Pancreas (tissue), 10 donors: ENCODE measurements around the gene ARHGAP22. TPM values are rescaled to one million over a fixed set of nuclear protein-coding genes. Genes with fewer than 3 reads are reported as not detected.

Experiments
- ATAC-seq, 4 donors: fragments of 200-7000 bp; cut with Tn5 transposase; one replicate each; pipeline versions ENCODE4 v1.8.0 to v1.9.1; 2020; ENCODE audit warnings: mild to moderate bottlenecking in 4 of 4, moderate library complexity in 4 of 4
- DNase-seq, 6 donors: peaks; one replicate each; pipeline ENCODE4 v3.0.0-alpha.2; 2020
- FAIRE-seq: peaks from 2 replicates; lab custom pipeline; 2012; peaks lifted over from hg19 to GRCh38; lab: Jason Lieb, UNC
- H3K27ac ChIP-seq, 4 donors: fragments of 200-600 bp; sonication (generic); 1 replicate in 3 of 4; 2 replicates in 1 of 4; pipeline versions ENCODE4 v1.5.0 to v1.8.0; 2020
- H3K27me3 ChIP-seq, 4 donors: fragments of 200-600 bp; one replicate each; pipeline ENCODE4 v1.8.0; 2021
- H3K36me3 ChIP-seq, 3 donors: fragments of 200-600 bp; sonication (generic) in 1 of 3; one replicate each; pipeline versions ENCODE4 v1.5.0 to v1.8.0; 2020 to 2021
- H3K4me1 ChIP-seq, 3 donors: fragments of 200-600 bp; one replicate each; pipeline ENCODE4 v1.8.0; 2021
- H3K4me3 ChIP-seq, 4 donors: fragments of 200-600 bp; sonication (generic) in 2 of 4; one replicate each; pipeline versions ENCODE4 v1.5.0 to v1.8.0; 2020 to 2021
- H3K9me3 ChIP-seq, 4 donors: fragments of 200-600 bp; one replicate each; pipeline ENCODE4 v1.8.0; 2021
- WGBS, 2 donors: extraction: QIAGEN DNeasy Blood & Tissue Kit; methylation state at CpG; one replicate each; pipeline ENCODE4 v1.1.7; 2013; 5-methylcytosine and 5-hydroxymethylcytosine counted together
- intact Hi-C, 3 donors: fragments of 100-400 bp; cut with DNase I; formaldehyde crosslinking; loops; one replicate each; pipeline versions ENCODE4 v1.11.1 to v1.14.2; 2022
- polyA plus RNA-seq, 2 donors: library from polyadenylated mRNA; stranded (reverse); fragments of 200-250 nt; gene quantifications; one replicate each; pipeline ENCODE4 v1.2.3, GENCODE V29; 2013
- total RNA-seq, 6 donors: library from RNA; stranded (reverse); fragmentation: NEBNext Ultra II Directional in 4 of 6; extraction: Animal tissue kit (Norgen Biotek cat#: 25700) in 4 of 6; gene quantifications; one replicate each; pipeline versions ENCODE4 v1.2.1 to v1.2.4, GENCODE V29; 2021 to 2023
- TF ChIP-seq, protein P1 (sequence below), 4 donors: fragments of 200-600 bp; sonication (generic) in 3 of 4; IDR thresholded peaks; one replicate each; pipeline versions ENCODE4 v1.5.0 to v1.8.0; 2021; ENCODE audit warnings: antibody characterized with exemption in 4 of 4
- donor health status: healthy with polysubstance abuse.
- donor health status: DM: no; HTN: no; CAD: no; lungs with moderate emphysema.
- donor health status: DM: no; HTN: no; CAD: no.
- donor health status: control.
- donor health status: control.
- donor health status: Bipolar disorder and iron deficiency.
- donor health status: DM: yes; HTN: yes; CAD: no.
- donor health status: DM: no; HTN: no; CAD: no.
- donor health status: DM: no; HTN: no; CAD: no.
- donor health status: DM: yes; HTN: yes; CAD: no.

ARHGAP22 gene
- total and polyA plus RNA-seq, 8 donors: 1.1 to 6.0 (median 1.9) TPM

DNA sequence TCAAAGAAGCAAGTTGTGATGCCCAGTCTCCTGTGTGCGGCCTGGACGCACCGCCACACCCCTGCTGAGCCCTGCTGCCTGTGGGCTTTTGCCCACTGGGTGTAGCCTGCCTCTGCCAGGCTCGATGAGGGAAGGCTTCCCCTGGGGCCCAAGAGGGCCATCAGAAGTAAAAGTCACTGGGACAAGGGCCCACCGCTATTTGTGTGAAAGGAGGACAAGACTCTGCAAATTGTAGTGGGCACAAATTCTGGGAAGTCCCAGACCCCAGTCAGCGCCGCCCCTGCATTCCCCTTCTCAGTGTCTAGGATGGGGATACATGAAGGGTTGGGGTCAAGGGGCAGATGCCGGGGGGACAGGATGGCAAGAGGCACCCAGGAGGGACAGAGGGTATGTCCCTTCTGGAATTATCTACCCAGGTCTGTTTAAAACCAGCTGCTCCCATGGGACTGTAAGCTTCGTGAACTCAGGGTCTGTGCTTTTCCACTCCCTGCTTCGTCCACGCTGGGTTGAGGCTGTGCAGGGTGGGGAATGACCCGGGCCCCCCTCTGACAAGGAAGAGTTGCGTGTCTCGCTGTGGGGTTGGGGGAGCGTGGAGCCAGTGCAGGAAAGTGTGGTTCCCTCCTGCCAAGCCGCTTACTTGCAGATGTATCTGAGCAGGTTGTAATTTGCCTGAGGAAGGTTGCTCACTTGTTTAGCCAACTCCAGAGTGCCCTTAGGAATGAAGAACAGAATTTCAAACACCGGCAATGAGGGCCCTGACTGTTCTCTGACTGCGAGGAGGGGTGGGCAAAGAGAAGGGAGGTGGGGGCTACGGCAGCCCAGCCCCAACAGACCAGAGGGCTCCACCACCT is 151.2 kb downstream of the ARHGAP22 start:
- no peak for ATAC-seq
- Histone ChIP-seq H3K4me3 (no peak overlapping the region), H3K36me3 (no peaks in the 10 kb centered on the region), H3K27ac (no peak overlapping the region), H3K4me1 (no peaks in the 10 kb centered on the region), H3K27me3 (no peaks in the 10 kb centered on the region), H3K9me3 (no peaks in the 10 kb centered on the region)
- intact Hi-C loops: no loop called here
- no peak for FAIRE-seq
- DNase-seq: peak in 2 of 6 donors; percentile 4 to 38
- TF ChIP-seq, protein P1, sequence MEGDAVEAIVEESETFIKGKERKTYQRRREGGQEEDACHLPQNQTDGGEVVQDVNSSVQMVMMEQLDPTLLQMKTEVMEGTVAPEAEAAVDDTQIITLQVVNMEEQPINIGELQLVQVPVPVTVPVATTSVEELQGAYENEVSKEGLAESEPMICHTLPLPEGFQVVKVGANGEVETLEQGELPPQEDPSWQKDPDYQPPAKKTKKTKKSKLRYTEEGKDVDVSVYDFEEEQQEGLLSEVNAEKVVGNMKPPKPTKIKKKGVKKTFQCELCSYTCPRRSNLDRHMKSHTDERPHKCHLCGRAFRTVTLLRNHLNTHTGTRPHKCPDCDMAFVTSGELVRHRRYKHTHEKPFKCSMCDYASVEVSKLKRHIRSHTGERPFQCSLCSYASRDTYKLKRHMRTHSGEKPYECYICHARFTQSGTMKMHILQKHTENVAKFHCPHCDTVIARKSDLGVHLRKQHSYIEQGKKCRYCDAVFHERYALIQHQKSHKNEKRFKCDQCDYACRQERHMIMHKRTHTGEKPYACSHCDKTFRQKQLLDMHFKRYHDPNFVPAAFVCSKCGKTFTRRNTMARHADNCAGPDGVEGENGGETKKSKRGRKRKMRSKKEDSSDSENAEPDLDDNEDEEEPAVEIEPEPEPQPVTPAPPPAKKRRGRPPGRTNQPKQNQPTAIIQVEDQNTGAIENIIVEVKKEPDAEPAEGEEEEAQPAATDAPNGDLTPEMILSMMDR (IDR thresholded peaks at IDR 0.05): no peak
- WGBS, 2 donors: 71 to 84% methylated on average over 19 of the region's 19 CpGs

DNA sequence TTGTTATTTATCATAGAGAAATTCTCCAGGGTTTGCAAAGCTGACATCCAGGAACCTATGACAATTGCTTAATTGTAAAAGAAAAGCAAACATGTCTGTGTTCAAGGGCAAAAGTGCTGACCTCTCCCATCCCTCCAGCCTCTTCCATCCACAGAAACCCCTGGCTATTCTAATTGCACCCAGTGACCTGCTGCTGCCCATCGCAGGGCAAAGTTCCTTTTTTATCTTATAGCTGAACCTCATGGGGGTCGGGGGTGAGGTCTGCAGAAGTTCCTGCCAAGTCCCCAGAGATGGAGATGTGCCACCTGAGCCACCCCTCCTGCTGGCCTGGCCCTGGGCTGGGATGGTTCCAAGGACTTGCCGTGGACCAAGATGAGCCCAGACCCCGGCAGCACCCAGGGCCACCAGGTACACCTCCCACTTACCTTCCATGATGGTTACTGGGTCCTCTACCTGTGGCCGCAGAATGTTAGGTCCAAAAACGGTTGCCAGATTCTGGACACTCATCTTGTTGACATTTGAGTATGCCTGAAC is 151.9 kb downstream of the ARHGAP22 start:
- Histone ChIP-seq H3K27me3 (no peaks in the 10 kb centered on the region), H3K9me3 (no peaks in the 10 kb centered on the region), H3K4me3 (no peak overlapping the region), H3K27ac (no peak overlapping the region), H3K36me3 (no peaks in the 10 kb centered on the region), H3K4me1 (no peaks in the 10 kb centered on the region)
- ATAC-seq (no peak), FAIRE-seq (no peak), DNase-seq (peak in 2 of 6 donors; percentile 11 to 55)
- intact Hi-C loops: no loop called here
- 64 to 69% methylated on average over 6 of the region's 6 CpGs for WGBS, 2 donors
- TF ChIP-seq, protein P1 (IDR thresholded peaks at IDR 0.05): no peak

DNA sequence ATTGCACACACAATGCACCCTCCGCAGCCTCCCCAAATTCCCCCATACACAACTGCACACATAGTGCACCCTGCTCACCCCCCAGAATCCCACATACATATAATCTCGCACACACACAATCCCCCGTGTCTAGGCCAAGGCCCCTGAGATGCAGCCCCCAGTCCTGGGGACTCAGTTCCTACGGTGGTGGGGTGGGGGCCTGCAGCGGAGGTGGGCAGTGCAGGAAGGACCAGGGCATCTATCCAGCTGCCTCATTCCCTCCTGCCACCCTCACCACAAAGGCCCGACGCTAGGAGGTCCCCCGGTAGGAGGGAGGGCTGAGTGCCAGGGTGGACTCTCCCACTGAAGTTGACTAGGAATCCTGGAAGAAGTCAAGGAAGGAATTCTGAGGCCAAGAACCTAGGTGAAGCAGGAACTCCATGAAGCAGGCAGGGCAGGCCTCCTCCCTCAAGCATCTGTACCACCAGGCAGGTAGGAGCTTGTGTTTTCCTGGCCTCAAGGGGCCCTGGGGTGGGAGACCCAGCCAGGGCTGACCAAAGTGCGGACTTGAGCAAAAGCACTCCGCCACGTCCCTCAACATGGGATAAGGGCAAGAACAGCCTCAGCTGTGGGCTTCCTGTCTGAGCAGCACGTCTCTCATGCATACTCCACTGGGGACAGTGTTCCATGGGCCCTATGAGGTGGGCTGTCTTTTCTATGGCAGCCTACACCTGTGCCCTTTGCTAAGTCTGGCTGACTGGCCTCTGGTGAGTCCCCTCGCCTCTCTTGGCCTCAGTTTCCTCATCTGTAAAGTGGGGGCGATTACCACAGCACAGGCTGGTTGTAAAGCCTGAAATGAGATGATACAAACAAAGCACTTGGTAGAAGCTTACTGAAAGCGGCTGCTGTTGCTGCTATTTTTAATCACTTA is 152.6 kb downstream of the ARHGAP22 start:
- DNase-seq (peak in 1 of 6 donors; percentile 38), FAIRE-seq (no peak), ATAC-seq (no peak)
- no peak overlapping the region for H3K4me3 ChIP-seq
- no peaks in the 10 kb centered on the region for H3K4me1 ChIP-seq
- intact Hi-C loops: no loop called here
- H3K27ac ChIP-seq: no peak overlapping the region
- no peaks in the 10 kb centered on the region for H3K9me3 ChIP-seq
- H3K27me3 ChIP-seq: no peaks in the 10 kb centered on the region
- TF ChIP-seq, protein P1 (IDR thresholded peaks at IDR 0.05): no peak
- H3K36me3 ChIP-seq: no peaks in the 10 kb centered on the region
- WGBS, 2 donors: 79 to 87% methylated on average over 14 to 15 of the region's 15 CpGs

DNA sequence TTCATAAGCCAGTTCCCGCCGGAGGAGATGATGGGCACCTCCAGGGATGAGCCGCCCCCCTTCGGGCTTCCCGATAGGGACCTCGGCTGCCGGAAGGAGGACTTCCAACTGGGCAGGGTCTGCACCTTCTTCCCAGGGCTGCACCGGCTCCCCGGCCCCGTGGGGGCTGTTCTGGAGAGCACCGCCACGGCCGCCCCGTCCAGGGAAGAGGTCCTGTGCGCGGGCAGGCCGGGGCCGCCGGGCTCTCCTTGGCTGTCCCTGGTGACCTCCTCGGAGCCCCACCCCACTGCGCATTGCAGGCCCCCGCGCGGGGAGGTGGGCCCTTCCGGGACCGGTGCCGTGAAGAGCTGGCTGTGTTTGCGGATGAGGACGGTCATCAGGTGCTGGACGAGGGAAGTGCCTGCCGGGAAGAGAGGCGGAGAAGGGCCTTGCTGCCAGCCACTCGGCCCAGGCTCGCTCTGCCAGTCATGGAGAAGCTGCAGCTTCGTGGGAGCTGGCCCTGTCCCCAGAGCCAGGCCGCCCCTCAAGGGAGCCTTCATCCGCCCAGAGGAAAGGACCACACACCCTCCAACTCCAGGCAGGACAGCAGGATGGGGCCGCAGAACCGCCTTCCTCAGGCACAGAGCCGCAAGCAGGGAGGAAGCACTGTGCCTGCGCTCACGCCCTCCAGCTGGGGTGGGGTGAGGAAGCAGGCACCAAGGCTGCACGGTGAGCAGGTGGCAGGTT is 154.0 kb downstream of the ARHGAP22 start:
- DNase-seq (peak in 3 of 6 donors; percentile 13 to 73 (median 54)), ATAC-seq (no peak), FAIRE-seq (no peak)
- Histone ChIP-seq H3K36me3 (no peaks in the 10 kb centered on the region), H3K27me3 (no peaks in the 10 kb centered on the region), H3K4me1 (no peaks in the 10 kb centered on the region), H3K9me3 (no peaks in the 10 kb centered on the region), H3K27ac (no peak overlapping the region), H3K4me3 (no peak overlapping the region)
- TF ChIP-seq, protein P1 (IDR thresholded peaks at IDR 0.05): no peak
- 92 to 97% methylated on average over 36 to 43 of the region's 43 CpGs for WGBS, 2 donors
- intact Hi-C loops: no loop called here
